ENCODE results near the gene RAI14.

DNA sequence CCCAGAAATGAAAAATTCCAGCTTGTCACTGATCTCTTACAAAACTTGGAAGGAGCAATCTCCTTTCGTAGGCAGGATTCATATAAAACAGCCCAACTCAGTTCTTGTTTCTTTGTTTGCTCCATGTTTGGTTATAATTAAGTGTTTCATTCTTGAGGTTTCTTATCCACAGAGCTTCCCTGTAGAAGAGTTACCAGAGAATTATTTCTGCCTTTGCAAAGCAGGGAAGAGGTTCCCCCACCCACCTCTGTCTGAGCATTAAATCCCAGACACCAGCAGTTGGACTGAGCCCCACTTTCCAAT is 34.1 kb upstream of the RAI14 start:
- no peak for TF ChIP-seq EZH2 (optimal IDR thresholded peaks at IDR 0.05; ENCODE audit: low read depth, low read length)
- TF ChIP-seq, protein P1, sequence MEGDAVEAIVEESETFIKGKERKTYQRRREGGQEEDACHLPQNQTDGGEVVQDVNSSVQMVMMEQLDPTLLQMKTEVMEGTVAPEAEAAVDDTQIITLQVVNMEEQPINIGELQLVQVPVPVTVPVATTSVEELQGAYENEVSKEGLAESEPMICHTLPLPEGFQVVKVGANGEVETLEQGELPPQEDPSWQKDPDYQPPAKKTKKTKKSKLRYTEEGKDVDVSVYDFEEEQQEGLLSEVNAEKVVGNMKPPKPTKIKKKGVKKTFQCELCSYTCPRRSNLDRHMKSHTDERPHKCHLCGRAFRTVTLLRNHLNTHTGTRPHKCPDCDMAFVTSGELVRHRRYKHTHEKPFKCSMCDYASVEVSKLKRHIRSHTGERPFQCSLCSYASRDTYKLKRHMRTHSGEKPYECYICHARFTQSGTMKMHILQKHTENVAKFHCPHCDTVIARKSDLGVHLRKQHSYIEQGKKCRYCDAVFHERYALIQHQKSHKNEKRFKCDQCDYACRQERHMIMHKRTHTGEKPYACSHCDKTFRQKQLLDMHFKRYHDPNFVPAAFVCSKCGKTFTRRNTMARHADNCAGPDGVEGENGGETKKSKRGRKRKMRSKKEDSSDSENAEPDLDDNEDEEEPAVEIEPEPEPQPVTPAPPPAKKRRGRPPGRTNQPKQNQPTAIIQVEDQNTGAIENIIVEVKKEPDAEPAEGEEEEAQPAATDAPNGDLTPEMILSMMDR (IDR thresholded peaks at IDR 0.05; ENCODE audit: low read length): no peak

All from MM.1S (cell line).